ENCODE measurements around the gene FOXK1.

DNA sequence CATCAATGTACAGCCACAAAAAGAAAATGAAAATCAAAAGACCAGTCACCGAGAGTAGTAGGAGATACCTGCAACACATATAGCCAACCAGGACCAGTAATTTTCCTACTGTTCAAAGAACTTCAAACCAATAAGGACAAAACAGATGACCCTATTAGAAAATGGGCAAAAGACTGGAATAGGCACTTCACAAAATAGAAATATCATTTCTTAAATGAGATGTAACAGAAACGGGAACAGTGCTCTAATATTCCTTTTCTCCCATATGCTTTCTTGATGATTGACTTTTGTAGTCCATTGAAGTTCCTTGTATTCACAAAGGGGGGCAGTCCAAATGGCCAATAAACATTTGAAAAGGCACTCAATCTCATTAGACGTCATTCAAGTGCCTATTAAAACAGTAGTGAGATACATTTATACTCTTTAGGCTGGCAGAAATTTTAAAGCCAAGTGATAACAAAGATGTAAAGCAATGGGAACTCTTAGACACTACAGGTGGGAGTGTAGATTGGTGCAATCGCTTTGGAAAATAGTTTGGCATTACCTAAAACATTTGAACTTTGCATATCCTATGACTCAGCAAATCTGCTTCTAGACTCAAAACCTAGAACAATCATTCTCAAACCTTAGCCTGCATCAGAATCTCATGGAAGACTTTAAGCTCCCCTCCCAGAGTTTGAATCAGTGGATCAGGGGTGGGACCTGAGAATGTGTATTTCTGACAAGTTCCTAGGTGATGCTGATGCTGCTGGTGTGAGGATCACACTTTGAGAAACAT, 24.3 kb upstream of the FOXK1 start:
- TF ChIP-seq, protein P1, sequence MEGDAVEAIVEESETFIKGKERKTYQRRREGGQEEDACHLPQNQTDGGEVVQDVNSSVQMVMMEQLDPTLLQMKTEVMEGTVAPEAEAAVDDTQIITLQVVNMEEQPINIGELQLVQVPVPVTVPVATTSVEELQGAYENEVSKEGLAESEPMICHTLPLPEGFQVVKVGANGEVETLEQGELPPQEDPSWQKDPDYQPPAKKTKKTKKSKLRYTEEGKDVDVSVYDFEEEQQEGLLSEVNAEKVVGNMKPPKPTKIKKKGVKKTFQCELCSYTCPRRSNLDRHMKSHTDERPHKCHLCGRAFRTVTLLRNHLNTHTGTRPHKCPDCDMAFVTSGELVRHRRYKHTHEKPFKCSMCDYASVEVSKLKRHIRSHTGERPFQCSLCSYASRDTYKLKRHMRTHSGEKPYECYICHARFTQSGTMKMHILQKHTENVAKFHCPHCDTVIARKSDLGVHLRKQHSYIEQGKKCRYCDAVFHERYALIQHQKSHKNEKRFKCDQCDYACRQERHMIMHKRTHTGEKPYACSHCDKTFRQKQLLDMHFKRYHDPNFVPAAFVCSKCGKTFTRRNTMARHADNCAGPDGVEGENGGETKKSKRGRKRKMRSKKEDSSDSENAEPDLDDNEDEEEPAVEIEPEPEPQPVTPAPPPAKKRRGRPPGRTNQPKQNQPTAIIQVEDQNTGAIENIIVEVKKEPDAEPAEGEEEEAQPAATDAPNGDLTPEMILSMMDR (IDR thresholded peaks at IDR 0.05; ENCODE audit: low read depth, low read length): no peak
- TF ChIP-seq EZH2phosphoT487 (IDR thresholded peaks at IDR 0.05; ENCODE audit: low read depth): no peak
